Measurements from ENCODE around the gene OMP. TPM values are rescaled to one million over a fixed set of nuclear protein-coding genes. Genes with fewer than 3 reads are reported as not detected.

OMP gene
- total RNA-seq, 1 donor from 2014 or later: not detected

DNA sequence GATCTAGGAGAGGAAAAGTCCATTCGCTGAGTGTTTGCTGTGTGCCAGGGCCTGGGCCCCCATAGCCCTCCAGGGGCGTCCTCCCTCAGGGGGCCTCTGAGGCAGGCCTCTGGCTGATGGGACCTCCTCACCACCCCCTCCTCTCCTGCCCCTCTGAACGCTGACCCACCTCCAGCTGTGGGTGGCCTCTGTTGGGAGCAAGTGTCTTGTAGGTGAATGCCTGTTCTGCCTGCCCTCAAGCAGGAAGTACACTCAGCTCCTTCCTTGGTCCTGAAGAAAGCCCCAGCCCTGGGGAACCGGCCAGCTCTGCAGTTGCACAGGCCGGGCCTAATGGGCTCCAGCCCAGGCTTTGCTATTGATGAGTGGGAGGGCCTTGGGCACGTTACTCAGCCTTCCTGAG is 28.9 kb downstream of the OMP start:
- TF ChIP-seq, protein P1, sequence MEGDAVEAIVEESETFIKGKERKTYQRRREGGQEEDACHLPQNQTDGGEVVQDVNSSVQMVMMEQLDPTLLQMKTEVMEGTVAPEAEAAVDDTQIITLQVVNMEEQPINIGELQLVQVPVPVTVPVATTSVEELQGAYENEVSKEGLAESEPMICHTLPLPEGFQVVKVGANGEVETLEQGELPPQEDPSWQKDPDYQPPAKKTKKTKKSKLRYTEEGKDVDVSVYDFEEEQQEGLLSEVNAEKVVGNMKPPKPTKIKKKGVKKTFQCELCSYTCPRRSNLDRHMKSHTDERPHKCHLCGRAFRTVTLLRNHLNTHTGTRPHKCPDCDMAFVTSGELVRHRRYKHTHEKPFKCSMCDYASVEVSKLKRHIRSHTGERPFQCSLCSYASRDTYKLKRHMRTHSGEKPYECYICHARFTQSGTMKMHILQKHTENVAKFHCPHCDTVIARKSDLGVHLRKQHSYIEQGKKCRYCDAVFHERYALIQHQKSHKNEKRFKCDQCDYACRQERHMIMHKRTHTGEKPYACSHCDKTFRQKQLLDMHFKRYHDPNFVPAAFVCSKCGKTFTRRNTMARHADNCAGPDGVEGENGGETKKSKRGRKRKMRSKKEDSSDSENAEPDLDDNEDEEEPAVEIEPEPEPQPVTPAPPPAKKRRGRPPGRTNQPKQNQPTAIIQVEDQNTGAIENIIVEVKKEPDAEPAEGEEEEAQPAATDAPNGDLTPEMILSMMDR (IDR thresholded peaks at IDR 0.05): no peak
- no peaks in the 10 kb centered on the region for H3K9me3 Mint-ChIP-seq (ENCODE audit: unreplicated experiment)
- H3K27ac Mint-ChIP-seq (ENCODE audit: unreplicated experiment): no peak overlapping the region
- no peaks in the 10 kb centered on the region for H3K36me3 Mint-ChIP-seq (ENCODE audit: unreplicated experiment)
- H3K27me3 Mint-ChIP-seq (ENCODE audit: unreplicated experiment): peaks cover 2% of the 10 kb centered on the region
- no peak for DNase-seq (ENCODE audit: extremely low spot score, unreplicated experiment)
- H3K4me1 Mint-ChIP-seq (ENCODE audit: unreplicated experiment): peaks cover 17% of the 10 kb centered on the region
- H3K4me3 Mint-ChIP-seq (ENCODE audit: unreplicated experiment): no peak overlapping the region

DNA sequence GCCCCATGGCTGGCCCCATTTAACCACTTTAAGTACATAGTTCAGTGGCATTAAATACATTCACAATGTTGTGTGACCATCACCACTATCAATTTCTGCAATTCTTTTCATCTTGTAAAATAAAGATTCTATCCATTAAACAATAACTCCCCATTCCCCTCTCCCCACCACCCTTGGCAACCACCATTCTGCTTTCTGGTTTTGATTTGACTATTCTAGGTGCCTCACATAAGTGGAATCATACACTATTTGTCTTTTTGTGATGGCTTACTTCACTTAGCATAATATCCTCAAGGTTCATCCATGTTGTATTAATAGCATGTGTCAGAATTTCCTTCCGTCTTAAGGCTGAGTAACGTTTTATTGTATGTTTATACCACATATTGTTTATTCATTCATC is 32.4 kb downstream of the OMP start:
- Mint-ChIP-seq H3K36me3 (ENCODE audit: unreplicated experiment) (no peaks in the 10 kb centered on the region), H3K27ac (ENCODE audit: unreplicated experiment) (no peak overlapping the region), H3K4me3 (ENCODE audit: unreplicated experiment) (no peak overlapping the region), H3K4me1 (ENCODE audit: unreplicated experiment) (peaks cover 12% of the 10 kb centered on the region), H3K9me3 (ENCODE audit: unreplicated experiment) (no peaks in the 10 kb centered on the region), H3K27me3 (ENCODE audit: unreplicated experiment) (no peaks in the 10 kb centered on the region)
- TF ChIP-seq, protein P1 (IDR thresholded peaks at IDR 0.05): no peak
- DNase-seq (ENCODE audit: extremely low spot score, unreplicated experiment): no peak

DNA sequence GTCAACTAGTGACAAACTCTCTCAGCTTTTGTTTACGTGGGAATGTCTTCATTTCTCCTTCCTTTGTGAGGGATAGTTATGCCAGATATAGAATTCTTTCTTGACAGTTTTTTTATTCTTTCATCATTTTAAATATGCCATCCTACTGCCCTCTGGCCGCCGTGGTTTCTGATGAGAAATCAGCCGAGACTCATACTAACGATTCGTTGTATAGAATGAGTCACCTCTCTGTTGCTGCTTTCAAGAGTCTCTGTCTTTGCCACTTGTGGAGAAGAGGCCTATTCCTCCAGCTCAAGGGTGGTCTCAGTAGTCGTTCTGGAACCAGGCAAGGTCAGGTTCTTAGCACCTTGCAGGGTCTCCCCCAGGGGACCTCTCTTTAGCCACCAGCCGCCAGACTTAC is 33.4 kb downstream of the OMP start:
- DNase-seq (ENCODE audit: extremely low spot score, unreplicated experiment): no peak
- Mint-ChIP-seq H3K4me1 (ENCODE audit: unreplicated experiment) (peaks cover 18% of the 10 kb centered on the region), H3K36me3 (ENCODE audit: unreplicated experiment) (no peaks in the 10 kb centered on the region), H3K27ac (ENCODE audit: unreplicated experiment) (no peak overlapping the region), H3K4me3 (ENCODE audit: unreplicated experiment) (no peak overlapping the region), H3K27me3 (ENCODE audit: unreplicated experiment) (no peaks in the 10 kb centered on the region), H3K9me3 (ENCODE audit: unreplicated experiment) (no peaks in the 10 kb centered on the region)
- TF ChIP-seq, protein P1 (IDR thresholded peaks at IDR 0.05): no peak

DNA sequence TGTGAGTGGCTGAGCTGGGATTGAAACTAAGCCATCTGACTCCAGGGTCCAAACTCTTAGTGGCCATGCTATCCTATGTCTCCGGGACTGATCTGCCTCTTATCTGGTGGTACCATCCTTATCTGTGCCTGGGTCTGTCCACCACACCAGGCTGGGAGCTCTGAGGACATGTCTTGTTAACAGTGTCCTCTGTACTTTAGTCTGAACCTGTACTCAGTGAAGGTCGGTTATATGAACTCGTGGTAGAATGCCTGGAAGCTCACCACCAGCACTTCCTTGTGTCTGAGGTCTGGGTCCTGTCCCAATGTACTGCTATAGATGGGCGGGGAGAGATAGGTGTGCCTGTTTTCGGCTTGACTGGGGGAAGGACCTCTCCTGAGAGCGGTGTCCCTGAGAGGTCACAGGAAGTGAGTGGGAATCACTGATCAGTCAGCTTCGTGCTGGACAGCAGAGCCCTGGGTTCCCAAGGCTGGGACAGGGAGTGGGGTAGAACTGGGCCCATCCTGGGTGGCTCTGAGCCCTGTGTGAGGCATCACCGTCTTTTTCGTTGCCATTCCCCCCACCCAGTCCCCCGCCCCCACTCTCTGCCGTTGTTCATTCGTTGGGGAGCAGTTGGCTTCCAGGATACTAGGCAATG is 34.3 kb downstream of the OMP start:
- Mint-ChIP-seq H3K4me3 (ENCODE audit: unreplicated experiment) (no peak overlapping the region), H3K4me1 (ENCODE audit: unreplicated experiment) (peaks cover 18% of the 10 kb centered on the region), H3K9me3 (ENCODE audit: unreplicated experiment) (no peaks in the 10 kb centered on the region), H3K27me3 (ENCODE audit: unreplicated experiment) (no peaks in the 10 kb centered on the region), H3K27ac (ENCODE audit: unreplicated experiment) (no peak overlapping the region), H3K36me3 (ENCODE audit: unreplicated experiment) (no peaks in the 10 kb centered on the region)
- TF ChIP-seq, protein P1 (IDR thresholded peaks at IDR 0.05): no peak
- DNase-seq (ENCODE audit: extremely low spot score, unreplicated experiment): no peak

DNA sequence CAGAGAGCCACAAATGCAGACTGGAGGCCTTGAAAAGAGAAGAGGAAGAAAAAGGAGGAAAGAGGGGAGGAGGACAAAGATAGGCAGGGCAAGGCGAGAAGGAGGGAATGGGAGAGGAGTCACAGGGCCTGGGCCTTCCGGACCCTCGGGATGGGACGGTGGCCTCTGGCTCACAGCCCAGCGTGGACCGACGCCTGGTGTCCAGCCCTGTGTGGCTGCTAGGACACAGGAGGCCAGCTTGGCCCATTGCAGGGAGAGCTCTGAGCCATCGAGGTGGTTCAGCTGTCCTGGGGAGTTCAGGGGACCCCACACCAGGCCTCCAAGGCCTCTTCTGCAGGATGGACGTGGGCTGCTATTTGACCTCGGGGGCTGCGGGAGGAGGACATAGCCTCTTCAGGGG is 34.8 kb downstream of the OMP start:
- no peak for DNase-seq (ENCODE audit: extremely low spot score, unreplicated experiment)
- Mint-ChIP-seq H3K36me3 (ENCODE audit: unreplicated experiment) (no peaks in the 10 kb centered on the region), H3K4me1 (ENCODE audit: unreplicated experiment) (peaks cover 18% of the 10 kb centered on the region), H3K9me3 (ENCODE audit: unreplicated experiment) (no peaks in the 10 kb centered on the region), H3K27me3 (ENCODE audit: unreplicated experiment) (no peaks in the 10 kb centered on the region), H3K4me3 (ENCODE audit: unreplicated experiment) (no peak overlapping the region), H3K27ac (ENCODE audit: unreplicated experiment) (no peak overlapping the region)
- TF ChIP-seq, protein P1 (IDR thresholded peaks at IDR 0.05): no peak
